Uterus (tissue), 4 donors: ENCODE results near the gene AP2B1. TPM values are rescaled to one million over a fixed set of nuclear protein-coding genes. Genes with fewer than 3 reads are reported as not detected.

Experiments used
- DNase-seq, 2 donors: peaks; one replicate each; pipeline ENCODE4 v3.0.0-alpha.2; 2019 to 2020
- H3K27ac ChIP-seq, 2 donors: fragments of 200-600 bp; sonication (generic); 1 replicate in 1 of 2; 2 replicates in 1 of 2; pipeline ENCODE4 v1.5.1; 2016 to 2018
- H3K27me3 ChIP-seq, 2 donors: fragments of 200-600 bp; sonication (generic); one replicate each; pipeline ENCODE4 v1.5.1; 2018 to 2019; ENCODE audit warnings: control low read depth in 1 of 2
- H3K36me3 ChIP-seq, 2 donors: fragments of 200-600 bp; sonication (generic); one replicate each; pipeline ENCODE4 v1.5.1; 2019; ENCODE audit warnings: control low read depth in 1 of 2
- H3K4me1 ChIP-seq, 2 donors: fragments of 200-600 bp; sonication (generic); one replicate each; pipeline ENCODE4 v1.5.1; 2018 to 2019; ENCODE audit warnings: control low read depth in 1 of 2
- H3K4me3 ChIP-seq, 2 donors: fragments of 200-600 bp; sonication (generic); 1 replicate in 1 of 2; 2 replicates in 1 of 2; pipeline ENCODE4 v1.5.1; 2018 to 2019; ENCODE audit warnings: mild to moderate bottlenecking in 1 of 2
- H3K9me3 ChIP-seq, 2 donors: fragments of 200-600 bp; sonication (generic); one replicate each; pipeline ENCODE4 v1.5.1; 2019; ENCODE audit warnings: control low read depth in 1 of 2
- CTCF ChIP-seq, 4 experiments: fragments of 200-600 bp in 2 of 4; fragments of 450-650 bp in 2 of 4; sonication (generic) in 2 of 4; IDR thresholded peaks; one replicate each; pipeline ENCODE4 v1.5.1; 2016 to 2019; ENCODE audit warnings: antibody characterized with exemption in 4 of 4, mild to moderate bottlenecking in 2 of 4, moderate library complexity in 1 of 4
- POLR2A ChIP-seq, 2 donors: fragments of 450-650 bp; IDR thresholded peaks; one replicate each; pipeline ENCODE4 v1.6.1; 2016; ENCODE audit warnings: antibody characterized with exemption in 2 of 2, mild to moderate bottlenecking in 1 of 2, moderate library complexity in 1 of 2
- intact Hi-C: fragments of 100-400 bp; cut with DNase I; formaldehyde crosslinking; loops from one replicate; pipeline ENCODE4 v1.15.1; 2023; ENCODE audit warnings: low total_unique reads
- total RNA-seq, 4 donors: library from RNA; depleted of rRNA in 3 of 4; stranded (reverse); fragments of >200 nt in 3 of 4; gene quantifications; one replicate each; pipeline versions ENCODE4 v1.1.0 to v1.2.4, GENCODE V29; 2014 to 2023
- donor health status: DM: yes; HTN: yes; CAD: no.

AP2B1 gene
- total RNA-seq, 4 donors from 2014 or later: 40.7 to 124 (median 61.5) TPM

GRCh38 chr17:35705705-35706104 lies 118.6 kb downstream of the AP2B1 start:
- H3K36me3 ChIP-seq: no peaks in the 10 kb centered on the region
- H3K9me3 ChIP-seq: no peaks in the 10 kb centered on the region
- DNase-seq: no peak
- no peaks in the 10 kb centered on the region for H3K4me1 ChIP-seq
- TF ChIP-seq POLR2A (IDR thresholded peaks at IDR 0.05) (no peak), CTCF (IDR thresholded peaks at IDR 0.05) (no peak)
- intact Hi-C loops: no loop called here
- no peak overlapping the region for H3K4me3 ChIP-seq
- no peak overlapping the region for H3K27ac ChIP-seq
- H3K27me3 ChIP-seq: no peaks in the 10 kb centered on the region

- Histone ChIP-seq H3K4me1 (no peaks in the 10 kb centered on the region), H3K27ac (no peak overlapping the region), H3K4me3 (no peak overlapping the region), H3K27me3 (no peaks in the 10 kb centered on the region), H3K36me3 (no peaks in the 10 kb centered on the region), H3K9me3 (no peaks in the 10 kb centered on the region)
- TF ChIP-seq POLR2A (IDR thresholded peaks at IDR 0.05): no peak
- TF ChIP-seq CTCF (IDR thresholded peaks at IDR 0.05): no peak
- intact Hi-C loops: no loop called here
- DNase-seq: no peak
Observed at GRCh38 chr17:35708149-35708548, 121.0 kb downstream of the AP2B1 start.

GRCh38 chr17:35708951-35709350 lies 121.8 kb downstream of the AP2B1 start:
- H3K27ac ChIP-seq: no peak overlapping the region
- TF ChIP-seq POLR2A (IDR thresholded peaks at IDR 0.05) (no peak), CTCF (IDR thresholded peaks at IDR 0.05) (no peak)
- no peaks in the 10 kb centered on the region for H3K36me3 ChIP-seq
- no peak overlapping the region for H3K4me3 ChIP-seq
- H3K4me1 ChIP-seq: no peaks in the 10 kb centered on the region
- no peaks in the 10 kb centered on the region for H3K9me3 ChIP-seq
- H3K27me3 ChIP-seq: no peaks in the 10 kb centered on the region
- intact Hi-C loops: no loop called here
- DNase-seq: no peak

- Histone ChIP-seq H3K27me3 (no peaks in the 10 kb centered on the region), H3K4me1 (no peaks in the 10 kb centered on the region), H3K4me3 (no peak overlapping the region), H3K27ac (no peak overlapping the region), H3K36me3 (no peaks in the 10 kb centered on the region), H3K9me3 (no peaks in the 10 kb centered on the region)
- no peak for DNase-seq
- TF ChIP-seq POLR2A (IDR thresholded peaks at IDR 0.05) (no peak), CTCF (IDR thresholded peaks at IDR 0.05) (no peak)
- intact Hi-C loops: no loop called here
Observed at GRCh38 chr17:35709874-35710273, 122.8 kb downstream of the AP2B1 start.

GRCh38 chr17:35710950-35711349 lies 123.8 kb downstream of the AP2B1 start:
- TF ChIP-seq CTCF (IDR thresholded peaks at IDR 0.05) (no peak), POLR2A (IDR thresholded peaks at IDR 0.05) (no peak)
- no peaks in the 10 kb centered on the region for H3K27me3 ChIP-seq
- no peaks in the 10 kb centered on the region for H3K4me1 ChIP-seq
- DNase-seq: no peak
- H3K27ac ChIP-seq: no peak overlapping the region
- intact Hi-C loops: no loop called here
- H3K9me3 ChIP-seq: no peaks in the 10 kb centered on the region
- H3K4me3 ChIP-seq: no peak overlapping the region
- H3K36me3 ChIP-seq: no peaks in the 10 kb centered on the region
